Naive B cell (primary cell): ENCODE results near the gene MPZL2. TPM values are rescaled to one million over a fixed set of nuclear protein-coding genes. Genes with fewer than 3 reads are reported as not detected.
"Not testable (repeated sequence)": the region's sequence is repeated elsewhere in the genome, so short reads cannot be mapped to it uniquely, and the experiment has no call there.

Experiments used
- ATAC-seq, 2 donors: fragments of 150-1000 bp; cut with Tn5 transposase; 2 replicates each; pipeline ENCODE4 v1.10.0; 2021; ENCODE audit warnings: low read depth in 2 of 2, mild to moderate bottlenecking in 2 of 2, moderate library complexity in 2 of 2
- DNase-seq: peaks from one replicate; pipeline ENCODE4 v3.0.0; 2022
- H3K27ac Mint-ChIP-seq, 6 donors: one replicate each; pipeline ENCODE4 v1.8.0; 2020 to 2022; ENCODE audit warnings: mild to moderate bottlenecking in 6 of 6, mixed read lengths in 6 of 6, moderate library complexity in 5 of 6, inconsistent platforms in 2 of 6
- H3K27me3 Mint-ChIP-seq, 3 donors: one replicate each; pipeline ENCODE4 v1.8.0; 2021 to 2022; ENCODE audit warnings: mixed read lengths in 3 of 3, mild to moderate bottlenecking in 1 of 3
- H3K36me3 Mint-ChIP-seq, 2 donors: one replicate each; pipeline ENCODE4 v1.8.0; 2020 to 2022; ENCODE audit warnings: mixed read lengths in 2 of 2, inconsistent platforms in 1 of 2, mild to moderate bottlenecking in 1 of 2
- H3K4me1 Mint-ChIP-seq, 3 donors: one replicate each; pipeline ENCODE4 v1.8.0; 2020 to 2022; ENCODE audit warnings: mixed read lengths in 3 of 3, inconsistent platforms in 1 of 3, mild to moderate bottlenecking in 1 of 3, moderate library complexity in 1 of 3
- H3K4me3 Mint-ChIP-seq, 8 donors: one replicate each; pipeline ENCODE4 v1.8.0; 2020 to 2022; ENCODE audit warnings: mild to moderate bottlenecking in 8 of 8, mixed read lengths in 8 of 8, moderate library complexity in 8 of 8, inconsistent platforms in 2 of 8
- H3K9me3 Mint-ChIP-seq, 7 donors: one replicate each; pipeline ENCODE4 v1.8.0; 2020 to 2022; ENCODE audit warnings: mixed read lengths in 7 of 7, mild to moderate bottlenecking in 5 of 7, inconsistent platforms in 2 of 7, moderate library complexity in 1 of 7
- polyA plus RNA-seq, 6 donors: library from polyadenylated mRNA; unstranded; fragments of 300-500 nt; fragmentation: Illumina TruSeq; gene quantifications; one replicate each; pipeline ENCODE4 v1.2.3, GENCODE V29; 2021; ENCODE audit warnings: low read depth in 6 of 6

The MPZL2 gene
- not detected for polyA plus RNA-seq

GRCh38 chr11:118263695-118264568 lies at the start of gene MPZL2:
Gene MPZL2 (minus strand): TSS chr11:118264297. CDS start chr11:118264153, 144 bp downstream.
- Mint-ChIP-seq H3K27ac (peak within 1 kb of the TSS in 1 of 6 donors; percentile 16), H3K36me3 (no peaks in the 10 kb centered on the region), H3K27me3 (peaks cover 54 to 66% (median 61%) of the 10 kb centered on the region in 3 donors), H3K9me3 (peaks cover 0 to 5% (median 0%) of the 10 kb centered on the region in 7 donors), H3K4me3 (peak within 1 kb of the TSS in 6 of 8 donors; percentile 11 to 78 (median 60)), H3K4me1 (peaks cover 6 to 12% (median 9%) of the 10 kb centered on the region in 3 donors)
- DNase-seq (no peak), ATAC-seq (peak; percentile 27 to 51)

GRCh38 chr11:118313242-118313641 lies 49.1 kb upstream of the MPZL2 start:
- peak overlapping the region in 1 of 6 donors; percentile 5 for H3K27ac Mint-ChIP-seq
- no peaks in the 10 kb centered on the region for H3K36me3 Mint-ChIP-seq
- no peaks in the 10 kb centered on the region for H3K9me3 Mint-ChIP-seq
- peaks cover 28 to 44% (median 34%) of the 10 kb centered on the region in 3 donors for H3K4me1 Mint-ChIP-seq
- H3K4me3 Mint-ChIP-seq = no peak overlapping the region
- ATAC-seq = no peak
- DNase-seq = no peak
- H3K27me3 Mint-ChIP-seq = no peaks in the 10 kb centered on the region

GRCh38 chr11:118312328-118312727 lies 48.2 kb upstream of the MPZL2 start:
- peaks cover 27 to 35% (median 32%) of the 10 kb centered on the region in 3 donors for H3K4me1 Mint-ChIP-seq
- peak overlapping the region in 1 of 8 donors; percentile 42 for H3K4me3 Mint-ChIP-seq
- H3K36me3 Mint-ChIP-seq = no peaks in the 10 kb centered on the region

GRCh38 chr11:118311518-118311917 lies 47.4 kb upstream of the MPZL2 start:
- no peaks in the 10 kb centered on the region for H3K36me3 Mint-ChIP-seq
- no peak overlapping the region for H3K4me3 Mint-ChIP-seq
- H3K4me1 Mint-ChIP-seq = peaks cover 19 to 27% (median 24%) of the 10 kb centered on the region in 3 donors
- no peaks in the 10 kb centered on the region for H3K27me3 Mint-ChIP-seq
- no peak for ATAC-seq
- no peak overlapping the region for H3K27ac Mint-ChIP-seq
- DNase-seq = no peak
- H3K9me3 Mint-ChIP-seq = no peaks in the 10 kb centered on the region

More at GRCh38 chr11:118312328-118312727, 48.2 kb upstream of the MPZL2 start:
- H3K27ac Mint-ChIP-seq = peak overlapping the region in 1 of 6 donors; percentile 49
- DNase-seq = no peak
- H3K27me3 Mint-ChIP-seq = no peaks in the 10 kb centered on the region
- no peak for ATAC-seq
- H3K9me3 Mint-ChIP-seq = no peaks in the 10 kb centered on the region

- Mint-ChIP-seq H3K9me3 (no peaks in the 10 kb centered on the region), H3K27me3 (peaks cover 0 to 2% (median 0%) of the 10 kb centered on the region in 3 donors), H3K27ac (no peak overlapping the region), H3K36me3 (no peaks in the 10 kb centered on the region), H3K4me3 (no peak overlapping the region), H3K4me1 (peaks cover 13 to 21% (median 20%) of the 10 kb centered on the region in 3 donors)
- DNase-seq (no peak), ATAC-seq (no peak)
These were observed 46.8 kb upstream of the MPZL2 start for GRCh38 chr11:118310781-118311485.

- no peak overlapping the region for H3K4me3 Mint-ChIP-seq
- H3K27me3 Mint-ChIP-seq = peaks cover 0 to 5% (median 0%) of the 10 kb centered on the region in 3 donors
- DNase-seq (no peak), ATAC-seq (no peak)
- no peaks in the 10 kb centered on the region for H3K36me3 Mint-ChIP-seq
- H3K27ac Mint-ChIP-seq = no peak overlapping the region
- H3K4me1 Mint-ChIP-seq = peaks cover 6 to 16% (median 14%) of the 10 kb centered on the region in 3 donors
- H3K9me3 Mint-ChIP-seq = no peaks in the 10 kb centered on the region
These were observed 46.2 kb upstream of the MPZL2 start for GRCh38 chr11:118310271-118310670.

- not testable (repeated sequence) for H3K27me3 Mint-ChIP-seq, H3K9me3 Mint-ChIP-seq, DNase-seq, H3K4me3 Mint-ChIP-seq, ATAC-seq, H3K36me3 Mint-ChIP-seq
- H3K27ac Mint-ChIP-seq = peak overlapping the region in 2 of 6 donors; percentile 36 to 47
- H3K4me1 Mint-ChIP-seq = peaks cover 6 to 22% (median 15%) of the 10 kb centered on the region in 3 donors
These were observed 45.0 kb upstream of the MPZL2 start for GRCh38 chr11:118308995-118309528.

GRCh38 chr11:118306556-118306955 lies 42.5 kb upstream of the MPZL2 start:
- peaks cover 0 to 13% (median 6%) of the 10 kb centered on the region in 3 donors for H3K4me1 Mint-ChIP-seq
- peaks cover 0 to 14% (median 9%) of the 10 kb centered on the region in 3 donors for H3K27me3 Mint-ChIP-seq
- ATAC-seq (no peak), DNase-seq (no peak)
- no peak overlapping the region for H3K27ac Mint-ChIP-seq
- H3K36me3 Mint-ChIP-seq = no peaks in the 10 kb centered on the region
- no peaks in the 10 kb centered on the region for H3K9me3 Mint-ChIP-seq
- no peak overlapping the region for H3K4me3 Mint-ChIP-seq

- no peak overlapping the region for H3K27ac Mint-ChIP-seq
- DNase-seq (no peak), ATAC-seq (no peak)
- peaks cover 0 to 14% (median 9%) of the 10 kb centered on the region in 3 donors for H3K27me3 Mint-ChIP-seq
- peaks cover 0 to 13% (median 6%) of the 10 kb centered on the region in 3 donors for H3K4me1 Mint-ChIP-seq
- no peak overlapping the region for H3K4me3 Mint-ChIP-seq
- H3K9me3 Mint-ChIP-seq = no peaks in the 10 kb centered on the region
- no peaks in the 10 kb centered on the region for H3K36me3 Mint-ChIP-seq
These were observed 41.6 kb upstream of the MPZL2 start for GRCh38 chr11:118305726-118306125.

GRCh38 chr11:118304568-118305248 lies 40.6 kb upstream of the MPZL2 start, which contains the start of gene CD3E:
Gene CD3E (plus strand): TSS chr11:118304730. CDS start chr11:118304953, 223 bp downstream.
- peaks cover 0 to 14% (median 9%) of the 10 kb centered on the region in 3 donors for H3K27me3 Mint-ChIP-seq
- no peaks in the 10 kb centered on the region for H3K9me3 Mint-ChIP-seq
- peak within 1 kb of the TSS in 2 of 6 donors; percentile 42 to 60 for H3K27ac Mint-ChIP-seq
- H3K4me3 Mint-ChIP-seq = no peak within 1 kb of the TSS
- peaks cover 0 to 13% (median 6%) of the 10 kb centered on the region in 3 donors for H3K4me1 Mint-ChIP-seq
- DNase-seq (no peak), ATAC-seq (no peak)
- H3K36me3 Mint-ChIP-seq = no peaks in the 10 kb centered on the region

- Mint-ChIP-seq H3K27me3 (peaks cover 3 to 14% (median 9%) of the 10 kb centered on the region in 3 donors), H3K27ac (no peak overlapping the region), H3K36me3 (no peaks in the 10 kb centered on the region), H3K4me3 (no peak overlapping the region), H3K4me1 (peaks cover 0 to 13% (median 6%) of the 10 kb centered on the region in 3 donors), H3K9me3 (no peaks in the 10 kb centered on the region)
- ATAC-seq (no peak), DNase-seq (no peak)
These were observed 40.1 kb upstream of the MPZL2 start for GRCh38 chr11:118304227-118304567.

GRCh38 chr11:118301600-118302195 lies 37.6 kb upstream of the MPZL2 start:
- no peak for ATAC-seq
- H3K27ac Mint-ChIP-seq = no peak overlapping the region

More at GRCh38 chr11:118301600-118302195, 37.6 kb upstream of the MPZL2 start:
- Mint-ChIP-seq H3K27me3 (peaks cover 4 to 14% (median 9%) of the 10 kb centered on the region in 3 donors), H3K4me3 (no peak overlapping the region), H3K4me1 (peaks cover 0 to 13% (median 6%) of the 10 kb centered on the region in 3 donors), H3K9me3 (no peaks in the 10 kb centered on the region), H3K36me3 (no peaks in the 10 kb centered on the region)
- DNase-seq = no peak
